Measurements from ENCODE around the gene CHRNA4. TPM values are rescaled to one million over a fixed set of nuclear protein-coding genes. Genes with fewer than 3 reads are reported as not detected.
"Not testable (repeated sequence)": the region's sequence is repeated elsewhere in the genome, so short reads cannot be mapped to it uniquely, and the experiment has no call there.

The CHRNA4 gene
- total RNA-seq, 1 experiment from 2014 or later, result not detected

DNA sequence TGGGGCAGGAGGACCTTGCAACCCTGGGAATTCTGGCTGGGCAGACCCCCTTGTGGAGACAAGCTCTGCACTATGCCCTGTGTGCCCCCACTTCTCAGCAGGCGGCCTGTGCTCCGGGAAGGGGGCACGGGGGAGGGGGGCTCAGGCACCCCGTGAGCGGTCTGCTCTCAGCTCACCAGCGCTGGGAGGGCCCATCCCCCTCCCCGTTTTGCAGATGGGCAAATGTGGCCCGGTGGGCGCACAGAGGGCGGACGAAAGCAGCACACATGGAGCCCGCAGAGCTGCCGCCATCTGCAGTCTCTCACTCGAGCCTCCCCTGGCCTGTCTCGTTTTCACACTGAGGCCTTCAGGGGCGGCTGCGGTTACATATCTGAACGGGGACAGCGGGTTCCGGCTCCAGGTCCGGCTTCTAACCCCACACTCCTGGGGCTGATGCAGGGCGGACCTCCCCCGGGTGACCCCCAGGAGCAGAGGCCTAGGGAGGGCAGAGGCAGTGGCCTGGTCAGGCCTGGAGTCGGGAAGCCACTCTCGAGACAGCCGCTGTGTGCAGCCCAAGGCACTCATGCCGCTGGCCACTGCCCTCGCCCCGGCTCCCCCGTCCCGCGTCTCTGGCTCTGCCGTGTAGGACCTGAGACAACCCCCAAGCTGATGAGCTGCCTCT, 13.9 kb downstream of the CHRNA4 start:
- in situ Hi-C loops (cut with HindIII; ENCODE audit: low pct_unique_long_range_greater_than_20kb, low sequenced_read_pairs), result no loop called here
- no peak for DNase-seq (ENCODE audit: low read depth, low spot score)

DNA sequence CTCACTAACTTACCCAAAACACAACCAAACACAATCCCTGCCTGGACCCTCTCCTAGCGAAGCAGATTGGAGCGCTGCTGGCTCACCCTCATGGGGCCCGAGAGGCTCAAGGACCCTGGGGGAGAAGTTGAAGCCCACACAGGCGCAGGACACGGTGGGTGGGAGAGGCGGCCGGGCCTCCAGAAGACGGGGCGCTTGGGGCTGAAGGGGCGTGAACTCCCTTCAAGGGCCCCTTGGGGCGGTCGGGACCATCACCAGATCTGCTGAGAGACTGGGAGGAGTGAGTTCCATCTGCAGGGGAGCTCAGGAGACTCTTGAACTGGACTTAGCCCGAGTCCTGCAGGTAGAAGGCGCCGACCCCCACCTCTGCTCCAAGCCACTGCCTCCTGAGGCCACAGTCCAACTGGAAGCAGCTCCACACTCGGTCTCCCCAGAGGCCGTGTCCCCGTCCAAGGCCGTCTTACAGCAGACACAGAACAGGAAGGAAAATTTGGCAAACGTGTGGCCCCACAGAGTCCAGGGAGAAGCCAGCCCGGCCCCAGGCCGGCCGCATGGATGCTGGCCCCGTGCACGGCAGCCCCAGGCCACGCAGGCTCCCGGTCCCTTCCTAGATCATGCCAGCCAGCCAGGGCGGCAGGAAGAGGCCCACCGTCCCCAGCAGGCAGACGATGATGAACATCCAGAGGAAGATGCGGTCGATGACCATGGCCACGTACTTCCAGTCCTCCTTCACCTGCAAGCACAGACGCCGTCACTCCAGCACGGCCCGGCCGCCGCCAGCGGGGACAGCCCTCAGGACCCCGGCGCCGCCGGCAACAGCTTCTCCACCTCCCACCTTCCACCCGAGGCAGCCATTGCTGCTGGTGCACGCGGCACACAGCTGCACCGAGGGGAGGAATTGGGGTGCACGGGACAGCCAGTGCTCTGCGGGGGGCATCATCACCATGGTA, 14.7 kb downstream of the CHRNA4 start:
- in situ Hi-C loops (cut with HindIII; ENCODE audit: low pct_unique_long_range_greater_than_20kb, low sequenced_read_pairs), result no loop called here
- DNase-seq (ENCODE audit: low read depth, low spot score), result no peak

DNA sequence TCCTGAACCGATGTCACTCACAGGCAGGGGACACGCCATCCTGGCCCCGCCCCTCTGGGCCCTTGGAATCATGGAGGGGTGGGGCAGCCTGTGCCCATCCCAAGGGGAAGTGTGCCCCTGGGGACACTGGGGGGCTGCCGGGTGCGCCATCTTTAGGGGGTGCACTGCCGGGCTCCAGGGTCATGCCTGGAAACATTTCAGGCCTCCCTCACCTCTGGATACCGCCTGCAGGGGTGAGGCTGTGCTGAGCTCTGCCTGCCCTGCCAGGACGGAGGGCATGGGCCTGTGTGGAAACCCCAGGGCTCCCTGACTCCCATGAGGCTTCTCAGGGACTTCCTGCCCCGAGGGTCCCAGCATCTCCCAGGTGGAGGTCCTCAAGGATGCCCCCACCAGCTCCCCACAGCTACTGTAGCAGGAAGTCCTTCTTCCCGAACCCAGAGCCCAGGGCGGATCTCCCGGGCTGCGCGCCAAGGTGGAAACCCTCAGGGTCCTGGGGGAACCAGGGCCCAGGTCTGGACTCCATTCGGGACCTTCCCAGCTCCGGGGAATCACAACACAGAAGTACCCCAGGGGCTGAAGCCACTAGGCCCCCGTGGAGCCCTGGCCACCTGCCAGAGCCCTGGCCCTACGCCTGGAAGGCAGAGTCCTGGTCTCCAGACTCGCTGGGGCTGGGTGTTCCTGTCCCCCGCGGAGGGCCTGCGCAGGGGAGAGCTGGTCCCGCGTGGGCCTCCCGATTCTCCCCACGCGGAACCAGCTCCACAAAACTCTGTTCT, 15.6 kb downstream of the CHRNA4 start:
- DNase-seq (ENCODE audit: low read depth, low spot score), result no peak
- in situ Hi-C loops (cut with HindIII; ENCODE audit: low pct_unique_long_range_greater_than_20kb, low sequenced_read_pairs), result no loop called here

DNA sequence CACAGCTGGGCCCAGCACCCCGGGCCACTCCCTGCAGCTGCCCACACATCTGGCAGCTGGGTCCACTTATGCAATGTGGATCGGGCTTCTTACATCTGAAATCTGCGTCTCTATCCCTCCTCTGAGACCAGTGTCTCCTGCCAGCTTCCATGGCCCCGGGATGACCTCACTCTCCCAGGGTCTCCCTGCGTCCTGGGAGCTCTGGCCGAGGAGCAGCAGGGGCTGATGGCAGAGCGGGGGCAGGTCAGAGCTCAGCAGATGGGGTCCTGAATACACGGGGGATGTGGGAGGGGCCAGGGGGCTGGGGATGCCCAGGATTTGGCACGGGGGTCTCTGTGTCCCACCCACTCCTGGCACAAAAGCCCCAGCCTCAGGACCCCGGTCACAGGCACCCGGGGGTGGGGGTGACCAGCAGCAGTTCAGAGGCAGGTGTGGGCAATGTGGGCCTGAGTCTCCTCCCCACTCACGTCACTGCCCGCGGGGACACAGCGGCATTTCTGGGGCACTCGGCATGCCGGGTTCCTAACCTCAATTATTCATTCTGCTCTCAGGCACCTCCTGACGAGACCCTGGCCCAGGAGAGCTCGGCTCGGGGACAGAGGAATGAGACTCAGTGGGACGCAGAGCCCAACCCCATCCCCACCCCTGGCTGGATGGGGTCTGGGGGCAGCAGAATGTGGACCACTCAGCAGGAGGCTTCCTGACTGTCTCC, 16.4 kb downstream of the CHRNA4 start:
- DNase-seq (ENCODE audit: low read depth, low spot score), result no peak
- in situ Hi-C loops (cut with HindIII; ENCODE audit: low pct_unique_long_range_greater_than_20kb, low sequenced_read_pairs), result no loop called here

DNA sequence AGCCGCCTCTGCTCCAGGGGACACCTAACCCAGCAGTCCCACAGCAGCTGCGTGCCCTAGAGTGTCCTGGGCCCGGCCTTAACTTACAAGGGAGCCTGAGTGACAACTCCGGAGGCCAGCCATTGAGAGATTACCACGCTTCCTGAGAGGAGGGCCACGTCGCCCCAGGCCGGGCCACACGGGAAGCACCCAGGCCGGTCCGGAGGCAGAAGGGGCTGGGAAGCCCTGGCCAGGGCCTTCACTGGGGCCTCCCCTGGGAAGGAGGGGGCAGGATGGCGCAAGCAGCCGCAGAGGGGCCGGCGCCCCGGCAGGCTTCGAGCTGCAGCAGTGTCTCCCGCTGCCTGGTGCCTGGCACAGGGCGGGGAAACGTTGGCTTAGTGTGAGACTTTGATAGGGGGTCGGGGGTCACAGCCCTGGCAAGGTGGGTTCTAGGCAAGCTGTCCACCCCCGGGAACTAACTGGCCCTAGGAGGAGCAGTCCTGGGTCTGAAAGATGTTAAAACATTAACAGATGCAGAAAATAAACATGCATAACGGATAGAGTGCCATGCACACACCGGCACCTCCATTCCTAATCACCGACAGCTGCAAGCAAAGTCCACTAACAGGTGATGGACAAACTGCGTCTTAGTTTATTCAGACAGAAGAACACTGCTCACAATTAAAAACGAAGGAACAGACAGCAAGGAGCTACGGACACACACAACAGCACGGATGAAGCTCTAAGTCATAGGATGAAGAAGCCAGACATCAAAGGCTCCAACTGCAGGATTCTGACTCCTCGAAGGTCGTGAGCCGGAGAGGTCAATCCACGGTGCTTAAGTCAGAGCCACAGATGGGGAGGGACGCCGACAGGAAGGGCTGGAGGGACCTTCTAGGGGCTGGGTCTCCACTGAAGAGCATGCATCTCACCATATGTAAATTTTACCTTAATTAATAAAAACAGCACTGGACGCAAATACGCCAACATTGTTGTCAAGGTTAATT, 17.4 kb downstream of the CHRNA4 start:
- in situ Hi-C loops (cut with HindIII; ENCODE audit: low pct_unique_long_range_greater_than_20kb, low sequenced_read_pairs), result no loop called here
- no peak for DNase-seq (ENCODE audit: low read depth, low spot score)

DNA sequence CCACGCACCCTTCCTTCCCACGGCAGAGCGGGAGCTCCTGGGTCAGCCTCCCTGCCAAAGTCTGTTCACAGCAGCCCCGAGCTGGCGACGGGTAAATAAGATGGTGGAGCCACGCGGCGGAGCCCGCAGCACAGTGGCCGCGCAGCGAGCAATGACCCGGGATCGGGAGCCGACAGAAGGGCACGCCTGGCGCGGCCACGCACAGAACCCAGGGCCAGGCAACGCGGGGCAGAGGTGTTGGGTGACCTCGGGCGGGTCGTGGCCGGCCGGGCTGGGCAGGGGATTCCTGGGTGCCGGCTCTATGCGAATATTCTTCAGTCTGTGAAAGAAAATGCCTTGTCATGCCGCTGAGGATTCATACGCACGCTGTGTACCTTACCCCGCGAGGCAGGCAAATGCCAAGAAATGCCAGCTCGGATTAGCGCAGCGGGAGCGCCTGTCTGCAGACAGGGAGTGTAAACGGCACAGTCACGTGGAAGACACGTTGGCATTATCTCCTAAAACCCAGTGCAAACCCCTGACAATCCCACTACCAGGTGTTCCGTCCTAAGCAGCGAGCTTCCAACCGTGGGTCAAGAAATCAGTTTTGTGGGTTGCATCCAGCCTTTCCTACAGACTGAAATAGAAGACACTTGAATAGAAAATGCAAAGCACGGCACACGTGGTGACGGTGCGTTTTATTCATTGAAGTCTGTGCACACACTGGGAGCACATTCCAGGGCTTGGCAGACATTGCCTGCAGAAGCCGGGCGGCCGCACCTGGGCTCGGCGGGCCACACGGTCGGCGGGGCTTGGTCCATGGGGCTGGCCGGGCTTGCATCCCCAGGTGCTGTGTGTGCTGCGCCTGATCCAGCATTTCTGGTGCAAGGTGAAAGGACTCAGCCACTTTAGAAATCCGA, 18.3 kb downstream of the CHRNA4 start:
- DNase-seq (ENCODE audit: low read depth, low spot score), result no peak
- in situ Hi-C loops (cut with HindIII; ENCODE audit: low pct_unique_long_range_greater_than_20kb, low sequenced_read_pairs), result no loop called here

DNA sequence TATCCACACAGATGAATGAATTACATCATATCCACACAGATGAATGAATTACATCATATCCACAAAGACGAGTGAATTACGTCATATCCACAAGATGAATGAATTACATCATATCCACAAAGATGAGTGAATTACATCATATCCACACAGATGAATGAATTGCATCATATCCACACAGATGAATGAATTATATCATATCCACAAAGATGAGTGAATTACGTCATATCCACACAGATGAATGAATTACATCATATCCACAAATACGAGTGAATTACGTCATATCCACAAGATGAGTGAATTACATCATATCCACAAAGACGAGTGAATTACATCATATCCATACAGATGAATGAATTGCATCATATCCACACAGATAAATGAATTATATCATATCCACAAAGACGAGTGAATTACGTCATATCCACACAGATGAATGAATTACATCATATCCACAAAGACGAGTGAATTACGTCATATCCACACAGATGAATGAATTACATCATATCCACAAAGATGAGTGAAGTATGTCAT, 20.9 kb downstream of the CHRNA4 start:
- DNase-seq (ENCODE audit: low read depth, low spot score); in situ Hi-C loops (cut with HindIII; ENCODE audit: low pct_unique_long_range_greater_than_20kb, low sequenced_read_pairs): not testable (repeated sequence)

DNA sequence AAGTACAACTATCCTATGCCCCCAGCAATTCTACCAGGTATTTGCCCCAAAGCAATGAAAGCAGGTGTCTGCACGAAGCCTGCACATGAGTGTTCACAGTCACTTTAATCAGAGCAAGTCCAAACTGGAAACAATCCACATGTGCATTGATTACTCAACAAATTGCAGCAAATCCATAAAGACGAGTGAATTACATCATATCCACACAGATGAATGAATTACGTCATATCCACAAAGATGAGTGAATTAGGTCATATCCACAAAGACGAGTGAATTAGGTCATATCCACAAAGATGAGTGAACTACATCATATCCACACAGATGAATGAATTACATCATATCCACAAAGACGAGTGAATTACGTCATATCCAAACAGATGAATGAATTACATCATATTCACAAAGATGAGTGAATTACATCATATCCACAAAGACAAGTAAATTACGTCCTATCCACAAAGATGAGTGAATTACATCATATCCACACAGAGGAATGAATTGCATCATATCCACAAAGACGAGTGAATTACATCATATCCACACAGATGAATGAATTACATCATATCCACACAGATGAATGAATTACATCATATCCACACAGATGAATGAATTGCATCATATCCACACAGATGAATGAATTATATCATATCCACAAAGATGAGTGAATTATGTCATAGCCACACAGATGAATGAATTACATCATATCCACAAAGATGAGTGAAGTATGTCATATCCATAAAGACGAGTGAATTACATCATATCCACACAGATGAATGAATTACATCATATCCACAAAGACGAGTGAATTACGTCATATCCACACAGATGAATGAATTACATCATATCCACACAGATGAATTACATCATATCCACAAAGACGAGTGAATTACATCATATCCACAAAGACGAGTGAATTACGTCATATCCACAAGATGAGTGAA, 21.7 kb downstream of the CHRNA4 start:
- in situ Hi-C loops (cut with HindIII; ENCODE audit: low pct_unique_long_range_greater_than_20kb, low sequenced_read_pairs); DNase-seq (ENCODE audit: low read depth, low spot score): not testable (repeated sequence)

DNA sequence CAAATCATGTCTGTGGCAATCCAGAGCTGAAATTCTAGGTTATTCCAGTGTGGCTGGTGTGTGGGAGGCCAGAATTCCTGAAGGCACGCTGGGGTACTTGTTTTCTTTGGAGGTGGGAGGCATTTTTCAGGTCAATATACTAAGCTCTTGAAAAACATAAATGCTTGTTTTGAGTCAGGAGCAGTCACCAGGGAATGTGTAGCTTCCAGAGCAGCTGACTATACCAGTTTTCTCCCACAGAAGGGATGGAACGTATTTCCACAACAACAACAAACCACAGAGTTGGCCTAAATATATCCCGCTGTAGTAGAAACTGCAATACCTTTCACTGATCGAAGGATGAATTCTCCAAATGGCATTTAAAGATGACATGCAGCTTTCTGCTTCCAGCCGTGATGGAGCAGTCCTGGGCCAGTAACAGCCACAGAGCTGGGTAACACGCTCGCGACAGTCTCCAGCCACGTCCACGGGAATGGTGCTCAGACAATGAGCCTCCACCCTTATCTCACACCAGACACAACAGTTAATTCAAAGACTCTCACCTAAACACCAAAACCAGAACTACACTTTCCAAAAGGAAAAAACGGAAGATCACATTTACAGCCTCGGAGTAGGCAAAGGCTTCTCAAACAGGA, 23.2 kb downstream of the CHRNA4 start:
- in situ Hi-C loops (cut with HindIII; ENCODE audit: low pct_unique_long_range_greater_than_20kb, low sequenced_read_pairs), result no loop called here
- DNase-seq (ENCODE audit: low read depth, low spot score), result no peak

DNA sequence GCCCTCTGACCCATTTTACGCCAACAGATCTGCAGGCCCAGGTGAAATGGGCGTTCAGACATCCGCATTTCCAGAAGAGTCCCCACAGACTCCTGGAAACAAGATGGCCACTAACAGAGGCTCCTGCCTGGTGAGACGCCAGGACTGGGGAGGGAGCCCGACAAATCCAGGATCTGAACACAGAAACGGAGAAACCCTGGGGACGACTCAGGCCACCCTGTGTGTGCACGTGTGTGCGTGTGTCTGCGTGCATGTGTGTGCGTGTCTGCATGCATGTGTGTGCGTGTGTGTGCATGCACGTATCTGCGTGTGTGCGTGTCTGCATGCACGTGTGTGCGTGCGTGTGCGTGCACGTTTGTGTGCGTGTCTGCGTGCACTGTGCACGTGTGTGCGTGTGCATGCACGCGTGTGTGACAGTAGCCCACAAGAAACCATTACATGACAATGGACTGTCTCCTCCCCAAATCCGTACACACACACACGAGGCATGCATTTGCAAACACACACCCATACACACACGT, 24.9 kb downstream of the CHRNA4 start:
- DNase-seq (ENCODE audit: low read depth, low spot score), result no peak
- in situ Hi-C loops (cut with HindIII; ENCODE audit: low pct_unique_long_range_greater_than_20kb, low sequenced_read_pairs), result no loop called here

DNA sequence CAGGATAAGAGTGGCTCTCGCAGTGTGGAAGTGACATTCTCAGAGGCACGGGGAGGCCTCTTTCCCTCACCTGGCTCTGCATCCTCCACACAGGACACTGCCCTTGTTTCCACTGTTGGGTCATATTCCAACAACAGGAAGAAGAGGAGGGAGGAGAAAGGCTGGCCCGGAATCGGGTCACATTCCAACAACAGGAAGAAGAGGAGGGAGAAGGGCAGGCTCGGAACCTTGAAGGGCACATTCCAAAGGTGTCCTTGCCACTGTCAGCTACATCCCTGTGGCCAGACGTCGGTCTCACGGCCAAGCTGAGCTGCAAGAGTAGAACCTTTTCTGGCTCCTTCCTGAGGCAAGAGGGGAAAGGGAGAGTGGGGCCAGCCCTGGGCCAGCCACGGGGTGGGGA, 25.4 kb downstream of the CHRNA4 start:
- in situ Hi-C loops (cut with HindIII; ENCODE audit: low pct_unique_long_range_greater_than_20kb, low sequenced_read_pairs), result no loop called here
- no peak for DNase-seq (ENCODE audit: low read depth, low spot score)

DNA sequence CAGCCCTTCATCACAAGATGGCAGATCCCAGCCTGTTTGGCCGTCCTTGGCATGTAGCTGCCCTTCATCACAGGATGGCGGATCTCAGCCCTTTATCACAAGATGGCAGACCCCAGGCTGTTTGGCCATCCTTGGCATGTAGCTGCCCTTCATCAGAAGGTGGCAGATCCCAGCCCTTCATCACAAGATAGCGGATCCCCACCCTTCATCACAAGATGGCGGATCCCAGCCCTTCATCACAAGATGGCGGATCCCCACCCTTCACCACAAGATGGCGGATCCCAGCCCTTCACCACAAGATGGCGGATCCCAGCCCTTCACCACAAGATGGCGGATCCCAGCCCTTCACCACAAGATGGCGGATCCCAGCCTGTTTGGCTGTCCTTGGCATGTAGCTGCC, 26.1 kb downstream of the CHRNA4 start:
- DNase-seq (ENCODE audit: low read depth, low spot score); in situ Hi-C loops (cut with HindIII; ENCODE audit: low pct_unique_long_range_greater_than_20kb, low sequenced_read_pairs): not testable (repeated sequence)

DNA sequence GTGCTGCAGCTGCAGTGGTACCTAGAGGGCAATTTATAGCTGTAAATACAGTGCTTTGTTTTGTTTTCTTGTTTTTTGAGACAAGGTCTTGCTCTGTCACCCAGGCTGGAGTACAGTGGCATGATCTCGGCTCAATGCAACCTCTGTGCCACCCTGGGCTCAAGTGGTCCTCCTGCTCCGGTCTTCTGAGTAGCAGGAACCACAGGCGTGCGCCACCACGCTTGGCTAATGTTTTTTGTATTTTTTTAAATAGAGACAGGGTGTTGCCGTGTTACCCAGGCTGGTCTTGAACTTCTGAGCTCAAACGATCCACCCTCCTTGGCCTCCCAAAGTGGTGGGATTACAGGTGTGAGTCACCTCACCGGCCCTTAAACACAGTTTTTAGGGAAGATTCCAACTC, 26.8 kb downstream of the CHRNA4 start:
- in situ Hi-C loops (cut with HindIII; ENCODE audit: low pct_unique_long_range_greater_than_20kb, low sequenced_read_pairs), result no loop called here

More for the DNA sequence above, 26.8 kb downstream of the CHRNA4 start:
- no peak for DNase-seq (ENCODE audit: low read depth, low spot score)

Data from SK-MEL-5 (cell line).